Activated T-helper 1 cell treated with anti-CD3 and anti-CD28 coated beads, Interleukin-12 subunit alpha, Interleukin-12 subunit beta, Interleukin-2, Interleukin-4 antibody, amounts not matched to agents 30 ng/mL and 10 ng/mL and 1 ng/mL, durations not matched to agents 14 hours and 24 hours and 36 hours (primary cell): Measurements from ENCODE around the gene KIF5B. TPM values are rescaled to one million over a fixed set of nuclear protein-coding genes. Genes with fewer than 3 reads are reported as not detected.
"Not testable (repeated sequence)": the region's sequence is repeated elsewhere in the genome, so short reads cannot be mapped to it uniquely, and the experiment has no call there.

Experiments
- DNase-seq: peaks from one replicate; pipeline ENCODE4 v3.0.0; 2021; ENCODE audit warnings: low spot score
- H3K27ac Mint-ChIP-seq: one replicate; pipeline ENCODE4 v1.8.0; 2021; ENCODE audit warnings: mild to moderate bottlenecking, mixed read lengths
- H3K27me3 Mint-ChIP-seq: one replicate; pipeline ENCODE4 v1.8.0; 2022; ENCODE audit warnings: mild to moderate bottlenecking, moderate library complexity, mixed read lengths; ENCODE audit not compliant: insufficient read depth
- H3K36me3 Mint-ChIP-seq: one replicate; pipeline ENCODE4 v1.8.0; 2021; ENCODE audit warnings: low read depth, mixed read lengths
- H3K4me1 Mint-ChIP-seq: one replicate; pipeline ENCODE4 v1.8.0; 2021; ENCODE audit warnings: low read depth, mixed read lengths
- H3K4me3 Mint-ChIP-seq: one replicate; pipeline ENCODE4 v1.8.0; 2021; ENCODE audit warnings: mild to moderate bottlenecking, moderate library complexity, mixed read lengths
- H3K9me3 Mint-ChIP-seq: one replicate; pipeline ENCODE4 v1.8.0; 2021; ENCODE audit warnings: mixed read lengths
- intact Hi-C: fragments of 100-400 bp; cut with micrococcal nuclease; formaldehyde crosslinking; loops from one replicate; pipeline ENCODE4 v1.15.1; 2024
- total RNA-seq: library from RNA; stranded (reverse); gene quantifications from 2 replicates; pipeline ENCODE4 v1.2.3, GENCODE V29; 2022

Gene KIF5B
- 80.7 and 83.4 TPM in 2 replicates for total RNA-seq

- H3K36me3 Mint-ChIP-seq: peaks cover 13% of the 10 kb centered on the region
- H3K27me3 Mint-ChIP-seq: no peaks in the 10 kb centered on the region
- peak; percentile 85 for DNase-seq
- peak within 1 kb of the TSS; percentile 92 for H3K27ac Mint-ChIP-seq
- H3K9me3 Mint-ChIP-seq: no peaks in the 10 kb centered on the region
- H3K4me1 Mint-ChIP-seq: peaks cover 37% of the 10 kb centered on the region
- H3K4me3 Mint-ChIP-seq: peak within 1 kb of the TSS; percentile 94
- intact Hi-C loops: loop anchor here (1.0 to 10.0 kb wide), 7 partner anchors 10 to 388 kb away; partner anchors contain the start of gene CCDC7
These were observed at the start of gene KIF5B for GRCh38 chr10:32056136-32057035. TSS of gene KIF5B (minus strand) at chr10:32056425. CDS start at chr10:32055973, 452 bp downstream.

DNA sequence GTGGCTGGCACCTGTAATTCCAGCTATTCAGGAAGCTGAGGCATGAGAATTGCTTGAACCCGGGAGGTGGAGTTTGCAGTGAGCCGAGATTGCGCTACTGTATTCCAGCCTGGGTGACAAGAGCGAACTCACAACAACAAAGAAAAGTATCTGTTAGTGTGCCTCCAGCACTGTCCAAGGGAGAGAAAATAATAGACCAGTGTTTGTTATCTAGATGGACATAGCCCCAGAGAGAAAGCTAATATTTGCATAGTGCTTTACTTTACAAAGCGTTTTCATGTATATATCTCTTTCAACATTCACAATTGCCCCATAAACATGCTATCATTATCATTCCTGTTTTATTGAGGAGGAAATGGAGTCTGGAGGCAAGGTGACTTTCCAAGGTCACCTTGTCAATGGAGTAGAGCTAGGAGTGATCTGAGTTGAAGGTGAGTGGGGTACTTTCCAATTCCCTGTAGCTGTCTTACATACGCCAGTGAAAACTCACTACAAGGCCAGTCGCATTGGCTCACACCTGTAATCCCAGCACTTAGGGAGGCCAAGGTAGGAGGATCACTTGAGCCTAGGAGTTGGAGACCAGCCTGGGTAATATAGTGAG is 49.7 kb upstream of the KIF5B start:
- Mint-ChIP-seq H3K27me3 (no peaks in the 10 kb centered on the region), H3K4me1 (no peaks in the 10 kb centered on the region), H3K27ac (no peak overlapping the region), H3K4me3 (no peak overlapping the region), H3K9me3 (no peaks in the 10 kb centered on the region), H3K36me3 (no peaks in the 10 kb centered on the region)
- intact Hi-C loops: no loop called here
- DNase-seq: no peak

- H3K4me3 Mint-ChIP-seq: no peak overlapping the region
- H3K36me3 Mint-ChIP-seq: no peaks in the 10 kb centered on the region
These were observed 48.6 kb upstream of the KIF5B start for GRCh38 chr10:32104622-32105509.

DNA sequence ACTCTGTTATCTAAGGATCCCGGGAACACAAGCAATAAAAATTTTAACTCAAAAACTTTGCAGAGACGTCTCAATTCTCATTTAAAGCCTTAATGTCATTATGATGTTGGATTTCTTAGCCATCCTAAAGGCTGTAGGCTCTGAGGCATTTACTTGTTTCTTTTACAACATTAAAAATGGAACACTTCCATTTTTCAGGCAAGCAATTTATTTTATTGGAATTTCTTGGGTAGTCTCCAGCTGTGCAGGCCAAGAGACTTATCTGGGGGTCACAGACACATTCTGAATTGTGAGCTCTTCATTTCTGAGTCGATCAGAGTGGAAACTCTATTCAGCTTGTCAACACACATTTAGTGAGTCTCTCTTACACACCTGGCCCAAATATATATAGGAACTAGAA is 48.0 kb upstream of the KIF5B start:
- peaks cover 4% of the 10 kb centered on the region for H3K27me3 Mint-ChIP-seq
- DNase-seq: no peak
- H3K4me1 Mint-ChIP-seq: no peaks in the 10 kb centered on the region
- intact Hi-C loops: no loop called here
- H3K9me3 Mint-ChIP-seq: peaks cover 3% of the 10 kb centered on the region
- no peak overlapping the region for H3K27ac Mint-ChIP-seq
- no peak overlapping the region for H3K4me3 Mint-ChIP-seq
- peaks cover 3% of the 10 kb centered on the region for H3K36me3 Mint-ChIP-seq

More at GRCh38 chr10:32104622-32105509, 48.6 kb upstream of the KIF5B start:
- Mint-ChIP-seq H3K9me3 (no peaks in the 10 kb centered on the region), H3K27me3 (no peaks in the 10 kb centered on the region), H3K4me1 (no peaks in the 10 kb centered on the region), H3K27ac (no peak overlapping the region)
- intact Hi-C loops: no loop called here
- no peak for DNase-seq

DNA sequence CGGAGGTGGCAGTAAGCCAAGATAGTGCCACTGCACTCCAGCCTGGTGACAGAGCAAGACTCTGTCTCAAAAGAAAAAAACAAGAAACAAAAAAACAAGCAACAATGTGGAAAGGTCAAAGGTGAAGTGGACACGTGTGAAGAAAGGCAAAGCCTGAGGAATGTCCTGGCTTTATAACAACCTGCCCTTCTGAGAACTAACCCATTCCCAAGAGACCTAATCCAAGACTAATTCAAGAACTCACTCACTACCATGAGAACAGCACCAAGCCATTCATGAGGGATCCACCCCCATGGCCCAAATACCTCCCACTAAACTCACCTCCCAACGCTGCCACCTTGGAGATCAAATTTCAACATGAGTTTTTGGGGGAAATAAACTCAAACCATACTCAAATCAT is 47.5 kb upstream of the KIF5B start:
- intact Hi-C loops: no loop called here
- Mint-ChIP-seq H3K4me3 (no peak overlapping the region), H3K9me3 (peaks cover 6% of the 10 kb centered on the region)

GRCh38 chr10:32098566-32099259 is 42.5 kb upstream of the KIF5B start:
- H3K4me3 Mint-ChIP-seq, H3K36me3 Mint-ChIP-seq, DNase-seq, H3K27ac Mint-ChIP-seq, H3K27me3 Mint-ChIP-seq, H3K4me1 Mint-ChIP-seq, intact Hi-C loops, H3K9me3 Mint-ChIP-seq: not testable (repeated sequence)

More for the DNA sequence above, 47.5 kb upstream of the KIF5B start:
- DNase-seq: no peak
- Mint-ChIP-seq H3K36me3 (peaks cover 3% of the 10 kb centered on the region), H3K27me3 (peaks cover 4% of the 10 kb centered on the region), H3K4me1 (no peaks in the 10 kb centered on the region), H3K27ac (no peak overlapping the region)

DNA sequence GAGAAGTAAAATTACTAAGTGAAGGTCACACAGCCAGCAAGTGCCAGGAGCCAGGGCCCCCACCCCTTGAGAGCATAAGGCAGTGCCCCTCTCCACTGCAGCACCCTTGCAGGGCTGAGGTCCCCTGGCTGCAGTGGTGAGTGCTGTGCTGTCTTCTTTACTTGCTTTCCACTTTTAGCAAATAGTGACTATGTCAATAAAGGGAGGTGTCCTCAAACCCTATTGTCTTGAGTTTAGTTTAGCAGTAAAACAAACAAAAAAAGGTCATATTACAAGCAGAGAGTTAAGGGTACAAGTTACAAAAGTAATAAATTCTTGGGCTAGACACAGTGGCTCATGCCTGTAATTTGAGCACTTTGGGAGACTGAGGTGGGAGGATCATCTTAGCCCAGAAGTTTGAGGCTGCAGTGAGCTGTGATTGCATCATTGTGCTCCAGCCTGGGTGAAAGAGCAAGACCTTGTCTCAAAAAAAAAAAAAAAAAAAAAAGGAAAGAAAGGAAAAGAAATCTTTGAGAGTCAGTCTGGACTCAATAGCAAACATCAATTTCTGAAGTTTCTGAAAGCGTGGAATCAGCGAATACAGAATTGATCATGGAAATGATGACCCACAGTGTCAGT is 39.0 kb upstream of the KIF5B start:
- H3K27ac Mint-ChIP-seq: no peak overlapping the region
- no peak for DNase-seq
- H3K36me3 Mint-ChIP-seq: peaks cover 3% of the 10 kb centered on the region
- no peak overlapping the region for H3K4me3 Mint-ChIP-seq
- H3K4me1 Mint-ChIP-seq: no peaks in the 10 kb centered on the region
- peaks cover 9% of the 10 kb centered on the region for H3K27me3 Mint-ChIP-seq
- peaks cover 6% of the 10 kb centered on the region for H3K9me3 Mint-ChIP-seq
- intact Hi-C loops: no loop called here

- peaks cover 12% of the 10 kb centered on the region for H3K27me3 Mint-ChIP-seq
- intact Hi-C loops: no loop called here
These were observed 37.4 kb upstream of the KIF5B start for GRCh38 chr10:32093650-32094049.

GRCh38 chr10:32091046-32091445 is 34.8 kb upstream of the KIF5B start:
- H3K36me3 Mint-ChIP-seq: no peaks in the 10 kb centered on the region
- no peak for DNase-seq
- H3K27me3 Mint-ChIP-seq: peaks cover 10% of the 10 kb centered on the region
- no peaks in the 10 kb centered on the region for H3K4me1 Mint-ChIP-seq
- no peak overlapping the region for H3K27ac Mint-ChIP-seq
- H3K9me3 Mint-ChIP-seq: no peaks in the 10 kb centered on the region
- intact Hi-C loops: no loop called here
- H3K4me3 Mint-ChIP-seq: no peak overlapping the region

More at GRCh38 chr10:32093650-32094049, 37.4 kb upstream of the KIF5B start:
- Mint-ChIP-seq H3K36me3 (no peaks in the 10 kb centered on the region), H3K4me3 (no peak overlapping the region), H3K4me1 (no peaks in the 10 kb centered on the region), H3K9me3 (no peaks in the 10 kb centered on the region), H3K27ac (no peak overlapping the region)
- DNase-seq: no peak

GRCh38 chr10:32084185-32084851 is 28.1 kb upstream of the KIF5B start:
- DNase-seq: no peak
- intact Hi-C loops: no loop called here
- Mint-ChIP-seq H3K9me3 (no peaks in the 10 kb centered on the region), H3K4me1 (no peaks in the 10 kb centered on the region), H3K36me3 (no peaks in the 10 kb centered on the region), H3K27ac (no peak overlapping the region), H3K4me3 (no peak overlapping the region), H3K27me3 (peaks cover 8% of the 10 kb centered on the region)

- Mint-ChIP-seq H3K27ac (no peak overlapping the region), H3K4me3 (no peak overlapping the region)
These were observed 21.8 kb upstream of the KIF5B start for GRCh38 chr10:32077896-32078485.

More at GRCh38 chr10:32077896-32078485, 21.8 kb upstream of the KIF5B start:
- H3K36me3 Mint-ChIP-seq: no peaks in the 10 kb centered on the region
- H3K27me3 Mint-ChIP-seq: peaks cover 8% of the 10 kb centered on the region
- H3K9me3 Mint-ChIP-seq: no peaks in the 10 kb centered on the region
- H3K4me1 Mint-ChIP-seq: no peaks in the 10 kb centered on the region
- intact Hi-C loops: no loop called here
- DNase-seq: no peak
